Glutamatergic neuron (in vitro differentiated cells): ENCODE data around the gene TLL2. TPM values are rescaled to one million over a fixed set of nuclear protein-coding genes. Genes with fewer than 3 reads are reported as not detected.

Experiments
- DNase-seq: peaks from one replicate; pipeline ENCODE4 v3.0.0; 2022
- H3K27ac Mint-ChIP-seq: one replicate; pipeline ENCODE4 v1.8.0; 2020; ENCODE audit warnings: mild to moderate bottlenecking, mixed read lengths, inconsistent platforms; ENCODE audit not compliant: unreplicated experiment
- H3K27me3 Mint-ChIP-seq: one replicate; pipeline ENCODE4 v1.8.0; 2020; ENCODE audit warnings: mild to moderate bottlenecking, moderate library complexity, mixed read lengths, inconsistent platforms; ENCODE audit not compliant: unreplicated experiment
- H3K36me3 Mint-ChIP-seq: one replicate; pipeline ENCODE4 v1.8.0; 2020; ENCODE audit warnings: mild to moderate bottlenecking, mixed read lengths, inconsistent platforms; ENCODE audit not compliant: unreplicated experiment
- H3K4me1 Mint-ChIP-seq: one replicate; pipeline ENCODE4 v1.8.0; 2020; ENCODE audit warnings: mild to moderate bottlenecking, low read depth, mixed read lengths, inconsistent platforms; ENCODE audit not compliant: unreplicated experiment
- H3K4me3 Mint-ChIP-seq: one replicate; pipeline ENCODE4 v1.8.0; 2020; ENCODE audit warnings: mild to moderate bottlenecking, mixed read lengths, inconsistent platforms; ENCODE audit not compliant: unreplicated experiment
- H3K9me3 Mint-ChIP-seq: one replicate; pipeline ENCODE4 v1.8.0; 2020; ENCODE audit warnings: mild to moderate bottlenecking, moderate library complexity, mixed read lengths, inconsistent platforms; ENCODE audit not compliant: unreplicated experiment
- total RNA-seq: library from RNA; stranded (reverse); fragmentation: NEBNext Ultra II Directional; extraction: Animal tissue kit (Norgen Biotek cat#: 25700); gene quantifications from one replicate; pipeline ENCODE4 v1.2.1, GENCODE V29; 2021; ENCODE audit not compliant: unreplicated experiment
- TF ChIP-seq, protein P1 (sequence below): fragments of 200-600 bp; sonication (generic); IDR thresholded peaks from one replicate; pipeline ENCODE4 v1.5.0; 2021; ENCODE audit not compliant: partially characterized antibody, unreplicated experiment

TLL2 gene
- total RNA-seq, 1 donor from 2014 or later, result 0.17 TPM

DNA sequence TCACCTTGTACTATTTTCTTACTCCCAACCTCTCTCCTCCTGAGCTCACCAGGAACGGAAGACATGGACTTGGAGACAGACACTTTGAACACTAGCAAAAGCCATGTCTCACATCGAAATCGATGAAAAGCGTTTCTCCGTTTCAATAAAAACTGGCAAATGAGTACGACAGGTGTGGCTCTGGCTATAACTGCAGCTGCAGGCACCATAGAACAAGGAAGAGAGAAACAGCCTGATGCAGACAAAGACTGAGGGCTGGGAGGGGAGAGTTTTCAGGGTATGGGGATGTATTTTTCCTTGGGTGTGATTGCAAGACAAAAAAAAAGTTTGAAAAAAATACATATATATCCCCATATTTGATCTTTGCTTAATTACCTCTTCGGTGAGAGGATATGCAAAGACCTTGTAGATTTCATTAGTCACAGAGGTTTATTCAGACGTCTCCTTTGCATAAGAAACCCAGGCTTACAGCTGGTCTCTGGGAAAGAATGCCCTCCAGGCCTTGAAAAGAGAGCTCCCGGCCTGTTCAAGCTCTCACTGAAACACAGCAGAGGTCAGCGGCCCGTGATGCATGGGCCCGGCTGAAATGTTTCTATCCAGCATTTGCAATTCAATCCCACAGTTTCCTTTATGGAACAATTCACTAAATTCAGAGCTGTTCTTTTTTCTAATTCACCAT lies 63.1 kb downstream of the TLL2 start:
- DNase-seq, result peak; percentile 32
- Mint-ChIP-seq H3K27ac (no peak overlapping the region), H3K4me1 (peaks cover 2% of the 10 kb centered on the region), H3K9me3 (peaks cover 2% of the 10 kb centered on the region), H3K36me3 (no peaks in the 10 kb centered on the region), H3K27me3 (no peaks in the 10 kb centered on the region), H3K4me3 (peak overlapping the region; percentile 26)
- TF ChIP-seq, protein P1, sequence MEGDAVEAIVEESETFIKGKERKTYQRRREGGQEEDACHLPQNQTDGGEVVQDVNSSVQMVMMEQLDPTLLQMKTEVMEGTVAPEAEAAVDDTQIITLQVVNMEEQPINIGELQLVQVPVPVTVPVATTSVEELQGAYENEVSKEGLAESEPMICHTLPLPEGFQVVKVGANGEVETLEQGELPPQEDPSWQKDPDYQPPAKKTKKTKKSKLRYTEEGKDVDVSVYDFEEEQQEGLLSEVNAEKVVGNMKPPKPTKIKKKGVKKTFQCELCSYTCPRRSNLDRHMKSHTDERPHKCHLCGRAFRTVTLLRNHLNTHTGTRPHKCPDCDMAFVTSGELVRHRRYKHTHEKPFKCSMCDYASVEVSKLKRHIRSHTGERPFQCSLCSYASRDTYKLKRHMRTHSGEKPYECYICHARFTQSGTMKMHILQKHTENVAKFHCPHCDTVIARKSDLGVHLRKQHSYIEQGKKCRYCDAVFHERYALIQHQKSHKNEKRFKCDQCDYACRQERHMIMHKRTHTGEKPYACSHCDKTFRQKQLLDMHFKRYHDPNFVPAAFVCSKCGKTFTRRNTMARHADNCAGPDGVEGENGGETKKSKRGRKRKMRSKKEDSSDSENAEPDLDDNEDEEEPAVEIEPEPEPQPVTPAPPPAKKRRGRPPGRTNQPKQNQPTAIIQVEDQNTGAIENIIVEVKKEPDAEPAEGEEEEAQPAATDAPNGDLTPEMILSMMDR, result no peak

DNA sequence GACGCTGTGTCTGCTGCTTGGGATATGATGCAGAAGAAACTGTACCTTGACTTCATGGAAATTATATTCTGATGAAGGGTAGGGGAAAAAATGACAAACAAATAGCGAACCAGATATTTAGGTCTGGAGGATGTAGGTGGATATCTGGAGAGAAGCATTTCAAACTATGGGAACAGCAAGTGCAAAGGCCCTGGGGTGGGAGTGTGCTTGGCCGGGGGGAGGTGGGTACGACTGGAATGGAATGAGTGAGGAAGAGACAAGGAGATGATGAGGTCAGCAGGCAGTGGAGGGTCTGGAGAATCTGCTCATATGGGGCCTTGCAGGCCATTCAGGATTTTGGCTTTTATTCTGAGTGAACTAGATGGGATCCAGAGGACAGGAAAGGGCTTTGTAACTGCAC lies 65.2 kb downstream of the TLL2 start:
- no peak for DNase-seq
- TF ChIP-seq, protein P1, result no peak
- Mint-ChIP-seq H3K27ac (no peak overlapping the region), H3K36me3 (no peaks in the 10 kb centered on the region), H3K27me3 (no peaks in the 10 kb centered on the region), H3K4me3 (no peak overlapping the region), H3K4me1 (peaks cover 2% of the 10 kb centered on the region), H3K9me3 (peaks cover 2% of the 10 kb centered on the region)

DNA sequence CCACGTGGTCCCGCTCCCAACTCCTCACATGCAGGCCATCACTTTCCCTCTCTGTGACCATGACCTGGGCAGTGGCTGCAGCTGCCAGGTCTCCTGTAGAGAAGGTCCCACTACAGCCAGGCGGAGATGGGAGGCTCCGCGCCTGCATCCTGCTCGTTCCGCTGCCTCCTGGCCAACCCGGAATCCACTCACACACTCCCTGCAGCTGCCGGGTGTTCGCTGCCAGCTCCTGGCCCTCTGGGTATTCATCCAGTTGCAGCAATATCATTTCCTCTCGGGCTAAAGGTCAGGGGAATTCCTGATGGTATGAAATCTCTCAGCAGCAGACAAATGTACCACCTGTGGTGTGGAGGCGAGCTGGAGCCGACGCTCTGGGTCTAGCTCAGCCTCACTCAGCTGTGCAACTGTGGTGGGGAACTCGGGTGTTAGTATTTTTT lies 65.7 kb downstream of the TLL2 start:
- no peak overlapping the region for H3K4me3 Mint-ChIP-seq
- H3K4me1 Mint-ChIP-seq, result peaks cover 2% of the 10 kb centered on the region
- H3K9me3 Mint-ChIP-seq, result peaks cover 2% of the 10 kb centered on the region
- DNase-seq, result no peak
- no peak overlapping the region for H3K27ac Mint-ChIP-seq
- TF ChIP-seq, protein P1, result no peak
- no peaks in the 10 kb centered on the region for H3K27me3 Mint-ChIP-seq
- H3K36me3 Mint-ChIP-seq, result no peaks in the 10 kb centered on the region

DNA sequence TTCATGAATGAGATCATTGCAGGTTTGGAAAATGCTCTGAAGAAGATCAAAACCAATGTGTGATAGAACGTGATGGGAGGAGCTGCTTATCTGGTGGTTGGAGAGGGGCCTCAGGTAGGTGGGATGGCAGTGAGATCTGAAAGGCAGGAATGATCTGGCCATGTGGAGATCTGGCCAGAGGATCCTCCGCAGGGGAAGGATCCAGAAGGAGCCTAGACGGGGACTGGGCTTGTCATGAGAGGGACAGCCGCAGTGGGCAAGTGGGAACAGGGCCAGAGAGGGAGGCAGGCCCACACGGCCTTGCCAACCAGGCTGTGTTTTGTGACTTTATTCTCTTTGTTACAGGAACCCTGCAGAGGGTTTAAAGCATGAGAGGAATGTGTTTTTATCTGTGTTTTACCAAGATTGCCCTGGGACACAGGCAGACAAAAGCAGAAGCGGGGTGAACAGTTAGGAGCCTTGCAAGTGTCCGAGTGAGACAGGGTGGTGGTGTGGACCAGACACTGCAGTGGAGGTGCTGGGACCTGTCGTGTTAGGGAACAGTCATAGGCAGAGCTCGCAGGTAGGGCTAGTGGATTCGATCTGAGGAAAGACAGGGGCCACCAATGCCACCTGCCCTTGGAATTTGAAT lies 66.6 kb downstream of the TLL2 start:
- no peaks in the 10 kb centered on the region for H3K36me3 Mint-ChIP-seq
- no peak overlapping the region for H3K27ac Mint-ChIP-seq
- H3K4me3 Mint-ChIP-seq, result no peak overlapping the region
- peaks cover 2% of the 10 kb centered on the region for H3K9me3 Mint-ChIP-seq
- no peaks in the 10 kb centered on the region for H3K27me3 Mint-ChIP-seq
- H3K4me1 Mint-ChIP-seq, result peaks cover 2% of the 10 kb centered on the region
- no peak for DNase-seq
- TF ChIP-seq, protein P1, result no peak

DNA sequence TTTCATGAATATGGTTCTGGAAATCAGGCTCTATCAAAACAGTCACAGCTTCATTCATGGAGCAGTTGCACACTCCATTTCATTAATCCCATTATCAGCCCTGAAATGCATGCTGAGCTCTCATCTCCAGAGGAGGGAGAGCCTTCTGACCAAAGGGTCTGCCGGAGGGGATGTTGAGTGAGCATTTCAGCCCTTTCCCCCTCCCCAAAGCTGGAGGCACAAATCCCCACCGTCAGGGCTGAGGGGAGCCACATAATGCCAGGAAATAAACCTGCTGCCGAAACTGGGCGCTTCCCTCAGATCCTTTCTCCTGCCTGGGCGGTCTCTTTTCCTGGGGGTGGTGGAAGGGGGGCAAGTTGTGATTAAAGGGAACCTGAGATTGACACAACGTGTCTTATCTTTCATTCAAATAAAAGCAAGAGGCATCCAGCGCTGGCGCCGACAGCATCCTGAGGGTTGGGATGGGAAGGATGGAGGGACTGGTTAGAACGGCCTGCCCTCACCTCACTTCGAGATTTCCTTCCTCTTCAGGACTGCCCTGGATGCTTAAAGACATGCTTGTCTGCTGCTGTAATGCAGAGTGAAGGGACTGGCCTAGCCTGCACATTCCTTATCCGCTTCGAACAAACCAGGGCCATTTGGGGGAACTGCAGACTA lies 71.6 kb downstream of the TLL2 start:
- Mint-ChIP-seq H3K4me3 (no peak overlapping the region), H3K9me3 (peaks cover 2% of the 10 kb centered on the region), H3K27ac (no peak overlapping the region), H3K36me3 (peaks cover 5% of the 10 kb centered on the region), H3K4me1 (no peaks in the 10 kb centered on the region), H3K27me3 (no peaks in the 10 kb centered on the region)
- DNase-seq, result no peak
- TF ChIP-seq, protein P1, result no peak
